GM18861 (cell line): ENCODE measurements around the gene SS18L1.

Experiments
- ATAC-seq: cut with Tn5 transposase; IDR thresholded peaks from one replicate; pipeline ENCODE4 v1.9.1; 2021; ENCODE audit not compliant: unreplicated experiment

SS18L1 gene

GRCh38 chr20:62151835-62152364 lies 8.3 kb downstream of the SS18L1 start:
- ATAC-seq: no peak

- ATAC-seq: no peak
These were observed 12.1 kb downstream of the SS18L1 start for GRCh38 chr20:62155428-62156253.

GRCh38 chr20:62156254-62156556 lies 12.6 kb downstream of the SS18L1 start:
- no peak for ATAC-seq

GRCh38 chr20:62156592-62157386 lies 13.2 kb downstream of the SS18L1 start:
- ATAC-seq: no peak

GRCh38 chr20:62157387-62158087 lies 14.0 kb downstream of the SS18L1 start:
- ATAC-seq: no peak

GRCh38 chr20:62158088-62158400 lies 14.5 kb downstream of the SS18L1 start:
- ATAC-seq: no peak

- ATAC-seq: no peak
These were observed 15.0 kb downstream of the SS18L1 start for GRCh38 chr20:62158541-62158940.

- no peak for ATAC-seq
These were observed 15.5 kb downstream of the SS18L1 start for GRCh38 chr20:62159052-62159451.

GRCh38 chr20:62159839-62160238 lies 16.3 kb downstream of the SS18L1 start:
- no peak for ATAC-seq

- no peak for ATAC-seq
These were observed 16.7 kb downstream of the SS18L1 start for GRCh38 chr20:62160253-62160652.

GRCh38 chr20:62160876-62161275 lies 17.3 kb downstream of the SS18L1 start:
- no peak for ATAC-seq

- no peak for ATAC-seq
These were observed 17.8 kb downstream of the SS18L1 start for GRCh38 chr20:62161347-62161746.

GRCh38 chr20:62162765-62163484 lies 19.4 kb downstream of the SS18L1 start:
- no peak for ATAC-seq

- no peak for ATAC-seq
These were observed 19.9 kb downstream of the SS18L1 start for GRCh38 chr20:62163485-62163865.

GRCh38 chr20:62163986-62164762 lies 20.6 kb downstream of the SS18L1 start:
- ATAC-seq: no peak

GRCh38 chr20:62164879-62165761 lies 21.6 kb downstream of the SS18L1 start:
- ATAC-seq: no peak

- no peak for ATAC-seq
These were observed 22.3 kb downstream of the SS18L1 start for GRCh38 chr20:62165762-62166399.

- ATAC-seq: no peak
These were observed 23.9 kb downstream of the SS18L1 start for GRCh38 chr20:62167474-62167873.

GRCh38 chr20:62168061-62168460 lies 24.5 kb downstream of the SS18L1 start:
- ATAC-seq: no peak
